Measurements from ENCODE around the gene GPR132. TPM values are rescaled to one million over a fixed set of nuclear protein-coding genes. Genes with fewer than 3 reads are reported as not detected.
A peak's percentile ranks its signal among the peaks of the same experiment; 100 is the strongest.
"Not testable (repeated sequence)": the region's sequence is repeated elsewhere in the genome, so short reads cannot be mapped to it uniquely, and the experiment has no call there.

GPR132 gene
- total RNA-seq, 1 donor from 2014 or later: 0.85 TPM

- no peak for DNase-seq
Measured at GRCh38 chr14:105091054-105091516, 25.9 kb upstream of the GPR132 start.

DNA sequence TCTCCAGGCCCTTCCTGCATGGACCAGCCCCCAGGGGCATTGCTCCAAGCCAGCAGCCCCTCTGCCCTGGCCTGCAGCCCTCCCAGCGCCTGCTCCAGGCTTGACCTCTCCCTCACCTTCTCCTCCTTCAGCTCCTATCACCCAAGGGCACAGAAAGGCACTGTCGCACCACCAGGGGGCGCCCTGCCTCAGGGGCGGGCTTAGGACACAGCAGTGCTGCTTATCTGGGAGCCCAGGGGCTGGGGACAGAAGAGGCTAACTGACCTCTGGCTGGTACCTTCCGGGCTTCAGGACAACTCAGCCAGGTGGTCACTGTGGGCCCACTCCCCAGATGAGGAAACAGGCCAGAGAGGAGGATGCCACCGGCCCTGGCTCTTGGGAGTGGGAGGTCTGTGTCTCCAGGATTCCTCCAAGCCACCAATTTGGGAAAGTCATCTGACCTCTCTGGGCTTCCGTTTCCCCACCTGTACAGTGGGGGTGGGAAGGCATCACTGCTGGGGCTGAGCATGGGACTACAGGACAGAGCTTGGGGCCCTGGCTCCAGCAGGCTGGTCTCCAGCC lies 25.3 kb upstream of the GPR132 start:
- peak; percentile 92 for DNase-seq

GRCh38 chr14:105089746-105090492 lies 24.7 kb upstream of the GPR132 start:
- DNase-seq: no peak

- no peak for DNase-seq
Measured at GRCh38 chr14:105088812-105089745, 23.8 kb upstream of the GPR132 start.

- DNase-seq: peak; percentile 38
Measured at GRCh38 chr14:105087963-105088811, 23.0 kb upstream of the GPR132 start.

GRCh38 chr14:105087308-105087962 lies 22.2 kb upstream of the GPR132 start:
- DNase-seq: peak; percentile 22

GRCh38 chr14:105086833-105087307 lies 21.6 kb upstream of the GPR132 start:
- DNase-seq: peak; percentile 83

- DNase-seq: no peak
Measured at GRCh38 chr14:105085766-105086165, 20.5 kb upstream of the GPR132 start.

- DNase-seq: no peak
Measured at GRCh38 chr14:105084741-105085571, 19.7 kb upstream of the GPR132 start.

- DNase-seq: no peak
Measured at GRCh38 chr14:105083926-105084685, 18.9 kb upstream of the GPR132 start.

DNA sequence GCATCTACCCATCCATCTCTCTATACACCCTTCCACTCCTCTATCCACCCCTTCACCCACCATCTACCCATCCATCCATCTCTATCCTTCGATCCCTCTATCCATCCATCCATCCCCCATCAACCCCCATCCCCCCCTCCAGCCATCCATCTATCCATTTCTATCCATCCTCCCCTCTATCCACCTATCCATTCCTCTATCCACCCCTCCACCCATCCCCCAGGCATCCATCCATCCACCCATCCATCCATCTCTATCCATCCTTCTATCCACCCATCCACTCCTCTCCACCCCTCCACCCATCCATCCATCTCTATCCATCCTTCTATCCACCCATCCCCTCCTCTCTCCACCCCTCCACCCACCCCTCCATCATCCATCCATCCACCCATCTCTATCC lies 17.5 kb upstream of the GPR132 start:
- DNase-seq: no peak

DNA sequence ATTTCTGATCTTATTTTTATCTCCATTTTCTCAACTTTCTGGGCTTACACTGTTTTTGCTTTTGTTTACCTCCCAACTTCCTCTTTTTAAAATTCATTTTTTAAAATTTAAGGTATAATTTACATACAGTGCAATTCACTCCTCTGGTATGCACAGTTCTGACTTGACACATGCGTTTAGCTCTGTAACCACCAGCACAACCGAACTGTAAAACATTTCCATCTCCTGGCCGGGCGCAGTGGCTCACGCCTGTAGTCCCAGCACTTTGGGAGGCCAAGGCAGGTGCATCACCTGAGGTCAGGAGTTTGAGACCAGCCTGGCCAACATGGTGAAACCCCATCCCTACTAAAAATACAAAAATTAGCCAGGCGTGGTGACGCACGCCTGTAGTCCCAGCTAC lies 16.2 kb upstream of the GPR132 start:
- DNase-seq: not testable (repeated sequence)

GRCh38 chr14:105080161-105080560 lies 14.9 kb upstream of the GPR132 start:
- no peak for DNase-seq

GRCh38 chr14:105078294-105078693 lies 13.1 kb upstream of the GPR132 start:
- no peak for DNase-seq

GRCh38 chr14:105077649-105077995 lies 12.4 kb upstream of the GPR132 start:
- DNase-seq: no peak

DNA sequence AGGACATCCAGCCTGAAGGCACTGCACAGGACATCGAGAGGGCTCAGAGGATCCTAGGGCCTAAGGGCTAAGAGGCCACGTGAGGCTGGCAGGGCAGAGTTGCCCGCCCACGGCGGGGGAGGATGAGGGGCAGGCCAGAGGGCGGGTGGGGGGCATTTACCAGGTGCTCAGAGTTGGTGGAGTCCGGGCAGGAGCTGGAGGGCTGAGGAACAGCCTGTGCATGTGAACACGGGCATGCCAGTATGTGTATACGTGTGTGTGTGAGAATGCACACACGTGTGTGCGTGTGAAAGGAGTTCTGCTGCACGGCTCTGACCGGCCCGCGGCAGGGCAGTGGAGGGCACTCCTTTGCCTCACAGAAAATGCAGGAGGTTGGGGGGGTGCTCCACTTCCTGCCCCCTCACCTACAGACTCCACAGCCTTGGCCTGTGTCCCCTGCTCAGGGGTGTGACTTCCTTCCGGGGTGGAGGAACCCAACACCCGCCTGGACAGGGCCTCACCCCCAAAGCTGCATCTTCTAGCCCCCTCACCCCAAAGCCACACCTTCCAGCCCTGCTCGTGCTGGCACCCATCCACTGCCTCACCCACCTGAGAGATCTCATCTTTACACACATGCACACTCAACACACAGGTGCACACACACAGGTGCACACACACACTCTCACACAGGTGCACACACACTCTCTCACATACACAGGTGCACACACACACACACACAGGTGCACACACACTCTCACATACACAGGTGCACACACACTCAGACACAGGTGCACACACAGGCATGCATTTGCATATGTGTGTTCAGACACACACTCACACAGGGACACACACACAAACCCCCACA lies 11.8 kb upstream of the GPR132 start:
- DNase-seq: no peak

DNA sequence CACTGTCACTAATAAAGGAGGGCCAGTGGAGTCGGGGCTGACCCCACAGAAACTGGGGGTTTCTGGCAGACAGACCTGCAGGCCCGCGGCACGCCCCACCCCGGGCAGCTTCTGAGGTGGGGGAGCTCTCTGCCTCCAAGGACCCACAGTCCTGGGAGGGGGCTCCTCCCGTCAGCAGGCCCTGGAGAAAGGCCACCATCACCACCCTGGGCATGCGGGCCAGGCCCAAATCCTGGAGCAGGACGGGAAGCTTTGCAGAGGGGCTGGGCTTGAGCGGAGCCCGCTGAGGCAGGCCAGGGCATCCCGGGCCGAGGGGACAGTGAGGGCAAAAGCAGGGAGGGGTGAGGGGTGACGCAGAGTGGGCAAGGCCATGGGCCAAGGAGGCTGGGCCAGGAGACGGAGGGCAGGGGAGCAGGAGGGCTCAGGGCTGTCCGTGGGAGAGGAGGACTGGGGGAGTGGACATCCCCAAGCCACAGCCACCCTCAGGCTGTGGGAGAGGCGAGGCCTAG lies 11.1 kb upstream of the GPR132 start:
- DNase-seq: no peak

- DNase-seq: no peak
Measured at GRCh38 chr14:105075379-105076295, 10.4 kb upstream of the GPR132 start.
